Fibroblast of lung (primary cell): ENCODE data around the gene FBXL12.

ENCODE experiments used
- CTCF ChIP-seq, 2 donors: IDR thresholded peaks in 1 of 2; conservative IDR thresholded peaks in 1 of 2; 1 replicate in 1 of 2; 2 replicates in 1 of 2; pipeline ENCODE4 v1.5.1; 2011 to 2012; ENCODE audit warnings: low read length in 2 of 2, control low read depth in 1 of 2, inconsistent platforms in 1 of 2, low read depth in 1 of 2, mild to moderate bottlenecking in 1 of 2
- EZH2 ChIP-seq: IDR thresholded peaks from 2 replicates; pipeline ENCODE4 v1.5.1; 2012; ENCODE audit warnings: low read length, control low read depth, mild to moderate bottlenecking; ENCODE audit errors: missing control alignments

DNA sequence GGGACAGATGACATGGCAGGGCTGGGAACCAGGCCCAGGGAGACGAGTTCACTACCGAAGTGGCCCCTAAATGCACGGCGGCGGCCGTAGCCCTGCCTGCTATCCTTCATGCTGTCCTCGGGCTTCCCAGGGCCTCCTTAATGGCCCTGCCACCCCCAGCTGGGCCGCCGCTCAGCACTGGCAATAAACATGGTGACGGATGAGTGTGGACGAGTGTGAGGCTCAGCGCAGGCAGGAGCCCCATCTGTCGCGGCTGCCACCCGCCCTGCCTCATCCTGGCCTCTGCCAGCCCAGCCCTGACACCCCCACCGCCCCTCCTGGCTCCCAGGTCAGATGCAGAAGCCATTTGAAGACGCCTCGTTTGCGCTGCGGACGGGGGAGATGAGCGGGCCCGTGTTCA, 29.9 kb upstream of the FBXL12 start:
- no peak for TF ChIP-seq EZH2
- no peak for TF ChIP-seq CTCF (conservative IDR thresholded peaks at IDR 0.05 in 1 of 2, IDR thresholded peaks at IDR 0.05 in 1 of 2; ENCODE audit: low read depth in 1 of 2, low read length in 2 of 2)
